K562 (cell line): ENCODE results near the gene RSRP1. TPM values are rescaled to one million over a fixed set of nuclear protein-coding genes. Genes with fewer than 3 reads are reported as not detected.
A peak's percentile ranks its signal among the peaks of the same experiment; 100 is the strongest.

Experiments used
- ADNP ChIP-seq: fragments of 200-800 bp; sonication (Bioruptor generic); IDR thresholded peaks from 2 replicates; pipeline ENCODE4 v1.6.1; 2016; ENCODE audit warnings: missing genetic modification characterization, missing compliant biosample characterization
- CBFA2T3 ChIP-seq: fragments of 450-650 bp; IDR thresholded peaks from 2 replicates; pipeline ENCODE4 v1.6.1; 2017
- CHAMP1 ChIP-seq: fragments of 450-650 bp; IDR thresholded peaks from 2 replicates; pipeline ENCODE4 v1.6.1; 2016; ENCODE audit warnings: mild to moderate bottlenecking
- FOSL1 ChIP-seq: fragments of 200-800 bp; sonication (Bioruptor generic); conservative IDR thresholded peaks from 2 replicates; pipeline ENCODE4 v1.6.1; 2016; ENCODE audit warnings: missing genetic modification characterization, missing compliant biosample characterization
- HDGF ChIP-seq: fragments of 450-650 bp; IDR thresholded peaks from 2 replicates; pipeline ENCODE4 v1.6.1; 2016
- ILK ChIP-seq: fragments of 450-650 bp; IDR thresholded peaks from 2 replicates; pipeline ENCODE4 v1.6.1; 2016; ENCODE audit warnings: missing genetic modification characterization, low read depth, mild to moderate bottlenecking, missing compliant biosample characterization, moderate library complexity, borderline replicate concordance
- IRF9 ChIP-seq: fragments of 450-650 bp; IDR thresholded peaks from 2 replicates; pipeline ENCODE4 v1.6.1; 2016; ENCODE audit warnings: missing biosample characterization, missing genetic modification characterization
- KDM1A ChIP-seq, 2 experiments: fragments of 450-650 bp; IDR thresholded peaks; 2 replicates each; pipeline ENCODE4 v1.6.1; 2016; ENCODE audit warnings: mild to moderate bottlenecking in 2 of 2
- NFRKB ChIP-seq: fragments of 450-650 bp; IDR thresholded peaks from 2 replicates; pipeline ENCODE4 v1.6.1; 2016; ENCODE audit warnings: low read depth
- NR1H2 ChIP-seq: sonication (generic); formaldehyde crosslinking; IDR thresholded peaks from 2 replicates; pipeline ENCODE4 v1.4.0; 2020; ENCODE audit warnings: mild to moderate bottlenecking, missing genetic modification reagents
- RUNX1 ChIP-seq: sonication (generic); IDR thresholded peaks from 2 replicates; pipeline ENCODE4 v1.6.1; 2016; ENCODE audit warnings: antibody characterized with exemption, low read depth
- SFPQ ChIP-seq: fragments of 200-400 bp; formaldehyde crosslinking; IDR thresholded peaks from 2 replicates; pipeline ENCODE4 v1.6.1; 2017; ENCODE audit warnings: mild to moderate bottlenecking, low read depth, low read length, moderate library complexity
- SNRNP70 ChIP-seq: fragments of 200-400 bp; formaldehyde crosslinking; optimal IDR thresholded peaks from 2 replicates; pipeline ENCODE3; 2017; ENCODE audit warnings: low read depth, low read length
- TRIM25 ChIP-seq: fragments of 450-650 bp; IDR thresholded peaks from 2 replicates; pipeline ENCODE4 v1.7.0; 2016; ENCODE audit warnings: borderline replicate concordance
- USF1 ChIP-seq: sonication (generic); formaldehyde crosslinking; IDR thresholded peaks from 2 replicates; pipeline ENCODE4 v1.9.0; 2022; ENCODE audit warnings: mild to moderate bottlenecking, missing genetic modification reagents
- ZKSCAN3 ChIP-seq: fragments of 250-450 bp; sonication (Bioruptor Pico); IDR thresholded peaks from 2 replicates; pipeline ENCODE4 v1.4.0; 2020
- ZNF175 ChIP-seq: fragments of 200-800 bp; sonication (Bioruptor generic); IDR thresholded peaks from 2 replicates; pipeline ENCODE4 v1.6.1; 2016; ENCODE audit warnings: low read depth, mild to moderate bottlenecking, missing genetic modification characterization, missing compliant biosample characterization
- ZNF449 ChIP-seq: fragments of 250-450 bp; sonication (Bioruptor Pico); IDR thresholded peaks from 2 replicates; pipeline ENCODE4 v1.8.0; 2022; ENCODE audit warnings: moderate library complexity, mild to moderate bottlenecking, inconsistent platforms
- ZNF764 ChIP-seq: fragments of 250-450 bp; sonication (Bioruptor Pico); IDR thresholded peaks from 2 replicates; pipeline ENCODE4 v1.4.0; 2020; ENCODE audit warnings: low read depth, mild to moderate bottlenecking, moderate library complexity
- polyA plus RNA-seq, 8 experiments: library from polyadenylated mRNA; depleted of rRNA in 4 of 8; stranded (reverse) in 5 of 8; unstranded in 3 of 8; fragments of >200 nt; fragmentation: Nextera tagmentation in 2 of 8; fragmentation: Illumina TruSeq in 1 of 8; extraction: Ambion mirVana in 2 of 8; extraction: Trizol in 1 of 8; gene quantifications; 2 replicates each; pipeline versions ENCODE4 v1.2.1 to v1.2.3, GENCODE V29; 2011 to 2014; ENCODE audit warnings: inconsistent platforms in 1 of 8, missing spikeins in 1 of 8
- total RNA-seq, 7 experiments: library from RNA; depleted of rRNA in 6 of 7; stranded (reverse); fragments of >200 nt in 6 of 7; fragmentation: Illumina TruSeq in 2 of 7; extraction: Trizol in 2 of 7; gene quantifications; 2 replicates each; pipeline versions ENCODE4 v1.2.1 to v1.2.3, GENCODE V29; 2011 to 2021; ENCODE audit warnings: low replicate concordance in 1 of 7

The RSRP1 gene
- total and polyA plus RNA-seq, 9 of the 15 experiments (the other 6 are each of a cell fraction or from before 2014, with no cell fraction given), result 27.2 to 283 (median 146) TPM

GRCh38 chr1:25256578-25256965 lies 9.3 kb upstream of the RSRP1 start (continued):
- no peak for TF ChIP-seq NR1H2 (CRISPR knock-in tag)
- TF ChIP-seq USF1 (CRISPR knock-in tag), result peak; percentile 65
- 0 out of 2 replicates have a peak, but pooled peaks have one; percentile 18 for TF ChIP-seq CHAMP1
- TF ChIP-seq ADNP (tag), result no peak
- TF ChIP-seq SFPQ, result no peak
- TF ChIP-seq IRF9 (tag), result no peak
- no peak for TF ChIP-seq SNRNP70
- peak; percentile 63 for TF ChIP-seq CBFA2T3
- TF ChIP-seq HDGF, result no peak
- no peak for TF ChIP-seq ILK (tag)
- no peak for TF ChIP-seq RUNX1
- no peak for TF ChIP-seq ZNF764 (CRISPR knock-in tag)
- no peak for TF ChIP-seq ZKSCAN3 (CRISPR knock-in tag)
- peak; percentile 89 for TF ChIP-seq FOSL1
- no peak for TF ChIP-seq TRIM25
- TF ChIP-seq ZNF175, result no peak
- peak; percentile 91 to 92 for TF ChIP-seq KDM1A (IDR thresholded peaks at IDR 0.05)
- no peak for TF ChIP-seq ZNF449 (CRISPR knock-in tag)
- no peak for TF ChIP-seq NFRKB
